HG02885 (cell line): ENCODE measurements around the gene SUCO.
"Not testable (repeated sequence)": the region's sequence is repeated elsewhere in the genome, so short reads cannot be mapped to it uniquely, and the experiment has no call there.

Experiments used
- ATAC-seq: cut with Tn5 transposase; IDR thresholded peaks from one replicate; pipeline ENCODE4 v1.9.1; 2021; ENCODE audit warnings: mild to moderate bottlenecking; ENCODE audit not compliant: unreplicated experiment, poor library complexity

The SUCO gene

GRCh38 chr1:172532700-172533512 is at the start of gene SUCO:
SUCO (plus strand) TSS chr1:172533150; CDS start chr1:172533436, 286 bp downstream.
- peak; percentile 84 for ATAC-seq

GRCh38 chr1:172483448-172483847 is 49.5 kb upstream of the SUCO start:
- ATAC-seq: no peak

GRCh38 chr1:172484252-172484651 is 48.7 kb upstream of the SUCO start:
- no peak for ATAC-seq

GRCh38 chr1:172485626-172486025 is 47.3 kb upstream of the SUCO start:
- ATAC-seq: no peak

- ATAC-seq: no peak
Observed at GRCh38 chr1:172486805-172487454, 46.0 kb upstream of the SUCO start.

- ATAC-seq: no peak
Observed at GRCh38 chr1:172487550-172487949, 45.4 kb upstream of the SUCO start.

GRCh38 chr1:172488393-172488792 is 44.6 kb upstream of the SUCO start:
- ATAC-seq: no peak

- ATAC-seq: no peak
Observed at GRCh38 chr1:172489847-172490246, 43.1 kb upstream of the SUCO start.

GRCh38 chr1:172492421-172492820 is 40.5 kb upstream of the SUCO start:
- no peak for ATAC-seq

GRCh38 chr1:172494166-172494565 is 38.8 kb upstream of the SUCO start:
- ATAC-seq: no peak

GRCh38 chr1:172496127-172496526 is 36.8 kb upstream of the SUCO start:
- not testable (repeated sequence) for ATAC-seq

GRCh38 chr1:172496678-172497077 is 36.3 kb upstream of the SUCO start:
- no peak for ATAC-seq

- ATAC-seq: no peak
Observed at GRCh38 chr1:172497230-172497629, 35.7 kb upstream of the SUCO start.

GRCh38 chr1:172498857-172499256 is 34.1 kb upstream of the SUCO start:
- no peak for ATAC-seq

GRCh38 chr1:172499636-172500141 is 33.3 kb upstream of the SUCO start:
- no peak for ATAC-seq

- no peak for ATAC-seq
Observed at GRCh38 chr1:172500207-172500606, 32.7 kb upstream of the SUCO start.

- no peak for ATAC-seq
Observed at GRCh38 chr1:172507741-172508140, 25.2 kb upstream of the SUCO start.

GRCh38 chr1:172510479-172510878 is 22.5 kb upstream of the SUCO start:
- no peak for ATAC-seq

- no peak for ATAC-seq
Observed at GRCh38 chr1:172512591-172512990, 20.4 kb upstream of the SUCO start.

GRCh38 chr1:172513479-172513878 is 19.5 kb upstream of the SUCO start:
- no peak for ATAC-seq

GRCh38 chr1:172514108-172514507 is 18.8 kb upstream of the SUCO start:
- ATAC-seq: no peak

- no peak for ATAC-seq
Observed at GRCh38 chr1:172515436-172515835, 17.5 kb upstream of the SUCO start.
